Measurements from ENCODE around the gene UNC5B. TPM values are rescaled to one million over a fixed set of nuclear protein-coding genes. Genes with fewer than 3 reads are reported as not detected.

Gene UNC5B
- total RNA-seq, 1 experiment from 2014 or later: 49.6 TPM

GRCh38 chr10:71201849-71202248 is 10.5 kb upstream of the UNC5B start:
- H3K27ac Mint-ChIP-seq: no peak overlapping the region
- ATAC-seq (no peak), DNase-seq (ENCODE audit: low spot score) (no peak)
- POLR2A ChIA-PET: no interaction called here
- no peak overlapping the region for H3K4me3 Mint-ChIP-seq
- H3K9me3 Mint-ChIP-seq: peaks cover 26% of the 10 kb centered on the region
- H3K36me3 Mint-ChIP-seq: peaks cover 20% of the 10 kb centered on the region
- peaks cover 7% of the 10 kb centered on the region for H3K27me3 Mint-ChIP-seq (ENCODE audit: low read depth)
- TF ChIP-seq ZMAT4 (CRISPR knock-in tag; IDR thresholded peaks at IDR 0.05): no peak
- TF ChIP-seq SOX15 (CRISPR knock-in tag; IDR thresholded peaks at IDR 0.05): no peak
- no peak for TF ChIP-seq ZNF396 (CRISPR knock-in tag; IDR thresholded peaks at IDR 0.05; ENCODE audit: borderline replicate concordance)
- no peak for TF ChIP-seq SP1 (CRISPR knock-in tag; conservative IDR thresholded peaks at IDR 0.05)
- no peak for TF ChIP-seq ZNF317 (CRISPR knock-in tag; IDR thresholded peaks at IDR 0.05; ENCODE audit: borderline replicate concordance, low read depth)
- no peak for TF ChIP-seq ETV6 (CRISPR knock-in tag; IDR thresholded peaks at IDR 0.05)
- TF ChIP-seq ESRRA (CRISPR knock-in tag; IDR thresholded peaks at IDR 0.05; ENCODE audit: borderline replicate concordance): no peak
- TF ChIP-seq ELF4 (CRISPR knock-in tag; IDR thresholded peaks at IDR 0.05; ENCODE audit: low read depth): no peak
- no peak for TF ChIP-seq ZNF425 (CRISPR knock-in tag; conservative IDR thresholded peaks at IDR 0.05)
- no peak for TF ChIP-seq HMGA2 (CRISPR knock-in tag; IDR thresholded peaks at IDR 0.05)
- no peak for TF ChIP-seq FOXP1 (CRISPR knock-in tag; IDR thresholded peaks at IDR 0.05; ENCODE audit: borderline replicate concordance)
- TF ChIP-seq CDX4 (CRISPR knock-in tag; IDR thresholded peaks at IDR 0.05; ENCODE audit: borderline replicate concordance): no peak
- TF ChIP-seq GRHL2 (CRISPR knock-in tag; IDR thresholded peaks at IDR 0.05; ENCODE audit: insufficient replicate concordance, severe bottlenecking): no peak
- no peak for TF ChIP-seq ATF1 (CRISPR knock-in tag; IDR thresholded peaks at IDR 0.05)
- TF ChIP-seq AFF4 (CRISPR knock-in tag; IDR thresholded peaks at IDR 0.05; ENCODE audit: borderline replicate concordance): no peak
- no peak for TF ChIP-seq USF2 (CRISPR knock-in tag; IDR thresholded peaks at IDR 0.05)
- TF ChIP-seq SMAD4 (CRISPR knock-in tag; IDR thresholded peaks at IDR 0.05): no peak
- no peak for TF ChIP-seq MXD4 (CRISPR knock-in tag; IDR thresholded peaks at IDR 0.05; ENCODE audit: borderline replicate concordance)
- TF ChIP-seq NFATC4 (CRISPR knock-in tag; IDR thresholded peaks at IDR 0.05): no peak
- TF ChIP-seq MYBL2 (CRISPR knock-in tag; IDR thresholded peaks at IDR 0.05): no peak
- H3K4me1 Mint-ChIP-seq: peaks cover 24% of the 10 kb centered on the region
- CTCF ChIA-PET: interaction anchor here (1.3 to 1.8 kb wide), 2 partner anchors 68 to 299 kb away, joined by 3 to 5 read pairs; no protein-coding TSS in a partner anchor

Measured in WTC11 (cell line).